Heart left ventricle (tissue), 13 donors: Measurements from ENCODE around the gene PRRT4.

ENCODE experiments used
- CTCF ChIP-seq, 12 donors: fragments of 200-600 bp; sonication (generic) in 4 of 12; IDR thresholded peaks; one replicate each; pipeline versions ENCODE4 v1.5.0 to v1.8.0; 2018 to 2022; ENCODE audit warnings: antibody characterized with exemption in 12 of 12, mild to moderate bottlenecking in 5 of 12
- POLR2A ChIP-seq, 2 donors: fragments of 450-650 bp; IDR thresholded peaks; one replicate each; pipeline ENCODE4 v1.6.1; 2017; ENCODE audit warnings: antibody characterized with exemption in 2 of 2, mild to moderate bottlenecking in 2 of 2, moderate library complexity in 2 of 2
- donor health status: ischemic (EF 13 %, LVEDD 7.1; RV severe dilation, severe dysfunction).
- donor health status: DM: no; HTN: yes; CAD: no.
- donor health status: DM: no; HTN: no; CAD: no.
- donor health status: ischemic (EF 25% LVEDD 6.9; RV normal size, moderate dysfunction).
- donor health status: ischemic (EF 25% LVEDD 5.7; RV mildly dilated, moderate dysfunction).
- donor health status: ischemic (EF 35%, LVEDD 5.7; RV mildly dilated, moderate dysfunction).
- donor health status: nonischemic (EF 11% LVEDD 7.7; RV severe dilation, severe dysfunction).
- donor health status: DM: yes; HTN: yes; CAD: no.
- donor health status: PGD.
- donor health status: ischemic (EF 29% LVEDD 5.4; RV normal size, mild dysfunction).
- donor health status: nonischemic (EF 23%, LVEDD 6.1; RV moderate dilation, normal function).

- TF ChIP-seq POLR2A (IDR thresholded peaks at IDR 0.05), result no peak
- no peak for TF ChIP-seq CTCF (IDR thresholded peaks at IDR 0.05)
These were observed 1.8 kb upstream of the PRRT4 start for GRCh38 chr7:128363261-128363721.
